Neural cell (in vitro differentiated cells): ENCODE measurements around the gene ARFGAP1. TPM values are rescaled to one million over a fixed set of nuclear protein-coding genes. Genes with fewer than 3 reads are reported as not detected.

Experiments used
- H2AFZ ChIP-seq: fragments of 200-600, 300-800 bp; sonication (generic), shearing (Covaris generic); 2 replicates; pipeline ENCODE4 v1.6.0; 2014; ENCODE audit warnings: low read depth, mild to moderate bottlenecking, antibody characterized with exemption, low read length, moderate library complexity
- H3F3A ChIP-seq: fragments of 200-600 bp; shearing (Covaris generic); 2 replicates; pipeline ENCODE4 v1.6.1; 2016; ENCODE audit warnings: mild to moderate bottlenecking, moderate library complexity, mixed read lengths, antibody characterized with exemption, low read length; ENCODE audit not compliant: insufficient read depth, poor library complexity, severe bottlenecking
- H3K27ac ChIP-seq: fragments of 200-600, 300-800 bp; sonication (generic), shearing (Covaris generic); 2 replicates; pipeline ENCODE4 v1.5.1; 2014; ENCODE audit warnings: mild to moderate bottlenecking, low read length, moderate library complexity
- H3K27me3 ChIP-seq: fragments of 300-800, 200-600 bp; sonication (generic), shearing (Covaris generic); 2 replicates; pipeline ENCODE4 v1.6.0; 2014; ENCODE audit warnings: mild to moderate bottlenecking, low read depth, low read length, moderate library complexity; ENCODE audit not compliant: insufficient read depth
- H3K36me3 ChIP-seq: fragments of 300-800, 200-600 bp; sonication (generic), shearing (Covaris generic); 2 replicates; pipeline ENCODE4 v1.5.1; 2014; ENCODE audit warnings: mild to moderate bottlenecking, antibody characterized with exemption, low read length, moderate library complexity; ENCODE audit not compliant: insufficient read depth
- H3K4me2 ChIP-seq: fragments of 300-800, 200-600 bp; sonication (generic), shearing (Covaris generic); 2 replicates; pipeline ENCODE4 v1.6.0; 2014; ENCODE audit warnings: mild to moderate bottlenecking, low read length
- H3K4me3 ChIP-seq: fragments of 300-800, 200-600 bp; sonication (generic), shearing (Covaris generic); 2 replicates; pipeline ENCODE4 v1.5.1; 2014; ENCODE audit warnings: mild to moderate bottlenecking, low read length, moderate library complexity
- H3K79me2 ChIP-seq: fragments of 200-600 bp; shearing (Covaris generic); replicated peaks from 2 replicates; pipeline ENCODE4 v1.6.0; 2014; ENCODE audit warnings: mild to moderate bottlenecking, low read length, moderate library complexity; ENCODE audit not compliant: insufficient read depth
- H3K9ac ChIP-seq: fragments of 300-800, 200-600 bp; sonication (generic), shearing (Covaris generic); 2 replicates; pipeline ENCODE4 v1.6.1; 2016; ENCODE audit warnings: mild to moderate bottlenecking, low read length, mixed read lengths
- H3K9me2 ChIP-seq: fragments of 200-600 bp; shearing (Covaris generic); 2 replicates; pipeline ENCODE4 v1.6.1; 2016; ENCODE audit warnings: mild to moderate bottlenecking, low read length, mixed read lengths; ENCODE audit not compliant: insufficient read depth
- H3K9me3 ChIP-seq: fragments of 200-600, 300-800 bp; sonication (generic), shearing (Covaris generic); 2 replicates; pipeline ENCODE4 v1.6.1; 2016; ENCODE audit warnings: mild to moderate bottlenecking, mixed run types, low read length, moderate library complexity, mixed read lengths
- H4K20me1 ChIP-seq: fragments of 200-600 bp; shearing (Covaris generic); 2 replicates; pipeline ENCODE4 v1.6.1; 2016; ENCODE audit warnings: mild to moderate bottlenecking, mixed run types; ENCODE audit not compliant: insufficient read depth
- CTCF ChIP-seq: fragments of 450-650 bp; IDR thresholded peaks from 2 replicates; pipeline ENCODE4 v1.5.1; 2014; ENCODE audit warnings: antibody characterized with exemption, mild to moderate bottlenecking, moderate library complexity; ENCODE audit not compliant: poor library complexity, severe bottlenecking
- EP300 ChIP-seq: fragments of 450-650 bp; conservative IDR thresholded peaks from 2 replicates; pipeline ENCODE4 v1.6.1; 2014; ENCODE audit warnings: antibody characterized with exemption, mild to moderate bottlenecking, moderate library complexity; ENCODE audit not compliant: poor library complexity, severe bottlenecking
- EZH2 ChIP-seq: fragments of 200-600, 300-800 bp; shearing (Covaris generic), sonication (generic); IDR thresholded peaks from 2 replicates; pipeline ENCODE4 v1.6.1; 2014; ENCODE audit warnings: antibody characterized with exemption, low read length, borderline replicate concordance, mild to moderate bottlenecking; ENCODE audit not compliant: insufficient read depth, poor library complexity, severe bottlenecking
- MXI1 ChIP-seq: fragments of 450-650 bp; conservative IDR thresholded peaks from 2 replicates; pipeline ENCODE4 v1.6.1; 2014; ENCODE audit warnings: antibody characterized with exemption, mild to moderate bottlenecking; ENCODE audit not compliant: poor library complexity, severe bottlenecking
- POLR2AphosphoS5 ChIP-seq: IDR thresholded peaks from 2 replicates; pipeline ENCODE4 v1.6.1; 2012
- RAD21 ChIP-seq: fragments of 450-650 bp; conservative IDR thresholded peaks from 2 replicates; pipeline ENCODE4 v1.6.1; 2014; ENCODE audit warnings: antibody characterized with exemption, mild to moderate bottlenecking, moderate library complexity
- SMC3 ChIP-seq: fragments of 450-650 bp; conservative IDR thresholded peaks from 2 replicates; pipeline ENCODE4 v1.6.1; 2014; ENCODE audit warnings: antibody characterized with exemption, mild to moderate bottlenecking, moderate library complexity; ENCODE audit not compliant: poor library complexity
- TAF1 ChIP-seq: IDR thresholded peaks from 2 replicates; pipeline ENCODE4 v1.6.1; 2012; ENCODE audit warnings: low read depth
- polyA plus RNA-seq: library from polyadenylated mRNA; depleted of rRNA; stranded (reverse); fragments of >200 nt; gene quantifications from 2 replicates; pipeline ENCODE4 v1.2.3, GENCODE V29; 2014
- TF ChIP-seq, protein P1 (sequence below): IDR thresholded peaks from 2 replicates; pipeline ENCODE4 v1.6.1; 2012; ENCODE audit warnings: borderline replicate concordance

ARFGAP1 gene
- polyA plus RNA-seq, 1 donor from 2014 or later, result 70.2 TPM

DNA sequence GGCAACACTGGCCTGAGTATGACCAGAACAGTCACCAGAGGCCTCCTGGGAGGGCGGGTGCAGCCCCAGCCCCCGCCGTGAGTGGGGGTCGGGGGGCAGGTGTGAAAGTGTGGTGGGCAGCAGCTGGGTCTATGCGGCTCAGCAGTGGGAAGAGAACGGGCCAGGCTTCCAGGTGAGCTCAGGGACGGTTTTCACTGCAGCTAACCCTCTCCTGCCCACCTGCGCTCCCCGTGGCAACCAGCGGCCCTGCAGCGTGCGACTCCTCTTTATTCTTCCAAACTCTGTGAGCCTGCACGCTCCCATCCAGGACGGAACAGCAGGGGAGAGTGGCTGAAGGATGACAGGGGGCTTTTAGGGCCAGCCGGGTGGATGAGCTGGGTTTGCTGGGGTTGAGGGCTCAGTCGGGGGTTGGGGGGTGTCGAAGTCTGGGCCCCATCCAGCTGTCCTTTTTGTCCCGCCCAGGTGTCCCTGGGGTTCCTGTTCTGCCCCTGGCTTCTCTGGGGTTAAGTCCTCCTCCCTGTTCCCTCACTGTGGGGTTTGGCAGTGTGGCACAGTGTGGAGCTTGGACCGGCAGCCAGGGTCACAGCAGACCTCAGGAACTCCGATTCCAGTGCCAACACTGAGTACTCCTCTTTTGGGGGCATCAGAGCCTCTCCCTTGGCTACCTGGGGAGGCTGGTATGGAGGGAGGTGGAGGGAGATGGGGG is 37.8 kb upstream of the ARFGAP1 start:
- H3K4me3 ChIP-seq, result no peak overlapping the region
- no peak overlapping the region for H3K27ac ChIP-seq
- no peaks in the 10 kb centered on the region for H3K9me3 ChIP-seq
- H3K27me3 ChIP-seq, result no peaks in the 10 kb centered on the region
- H3K36me3 ChIP-seq, result no peaks in the 10 kb centered on the region
- no peaks in the 10 kb centered on the region for H3K79me2 ChIP-seq
- no peak overlapping the region for H2AFZ ChIP-seq
- no peak overlapping the region for H3K4me2 ChIP-seq
- TF ChIP-seq, protein P1, sequence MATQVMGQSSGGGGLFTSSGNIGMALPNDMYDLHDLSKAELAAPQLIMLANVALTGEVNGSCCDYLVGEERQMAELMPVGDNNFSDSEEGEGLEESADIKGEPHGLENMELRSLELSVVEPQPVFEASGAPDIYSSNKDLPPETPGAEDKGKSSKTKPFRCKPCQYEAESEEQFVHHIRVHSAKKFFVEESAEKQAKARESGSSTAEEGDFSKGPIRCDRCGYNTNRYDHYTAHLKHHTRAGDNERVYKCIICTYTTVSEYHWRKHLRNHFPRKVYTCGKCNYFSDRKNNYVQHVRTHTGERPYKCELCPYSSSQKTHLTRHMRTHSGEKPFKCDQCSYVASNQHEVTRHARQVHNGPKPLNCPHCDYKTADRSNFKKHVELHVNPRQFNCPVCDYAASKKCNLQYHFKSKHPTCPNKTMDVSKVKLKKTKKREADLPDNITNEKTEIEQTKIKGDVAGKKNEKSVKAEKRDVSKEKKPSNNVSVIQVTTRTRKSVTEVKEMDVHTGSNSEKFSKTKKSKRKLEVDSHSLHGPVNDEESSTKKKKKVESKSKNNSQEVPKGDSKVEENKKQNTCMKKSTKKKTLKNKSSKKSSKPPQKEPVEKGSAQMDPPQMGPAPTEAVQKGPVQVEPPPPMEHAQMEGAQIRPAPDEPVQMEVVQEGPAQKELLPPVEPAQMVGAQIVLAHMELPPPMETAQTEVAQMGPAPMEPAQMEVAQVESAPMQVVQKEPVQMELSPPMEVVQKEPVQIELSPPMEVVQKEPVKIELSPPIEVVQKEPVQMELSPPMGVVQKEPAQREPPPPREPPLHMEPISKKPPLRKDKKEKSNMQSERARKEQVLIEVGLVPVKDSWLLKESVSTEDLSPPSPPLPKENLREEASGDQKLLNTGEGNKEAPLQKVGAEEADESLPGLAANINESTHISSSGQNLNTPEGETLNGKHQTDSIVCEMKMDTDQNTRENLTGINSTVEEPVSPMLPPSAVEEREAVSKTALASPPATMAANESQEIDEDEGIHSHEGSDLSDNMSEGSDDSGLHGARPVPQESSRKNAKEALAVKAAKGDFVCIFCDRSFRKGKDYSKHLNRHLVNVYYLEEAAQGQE, result no peak
- TF ChIP-seq TAF1 (no peak), RAD21 (peak; percentile 50), EP300 (no peak), POLR2AphosphoS5 (no peak), EZH2 (no peak), SMC3 (peak; percentile 48), CTCF (peak; percentile 75), MXI1 (no peak)
- no peaks in the 10 kb centered on the region for H3F3A ChIP-seq
- H3K9me2 ChIP-seq, result no peaks in the 10 kb centered on the region
- H3K9ac ChIP-seq, result peak overlapping the region; percentile 41
- no peaks in the 10 kb centered on the region for H4K20me1 ChIP-seq

DNA sequence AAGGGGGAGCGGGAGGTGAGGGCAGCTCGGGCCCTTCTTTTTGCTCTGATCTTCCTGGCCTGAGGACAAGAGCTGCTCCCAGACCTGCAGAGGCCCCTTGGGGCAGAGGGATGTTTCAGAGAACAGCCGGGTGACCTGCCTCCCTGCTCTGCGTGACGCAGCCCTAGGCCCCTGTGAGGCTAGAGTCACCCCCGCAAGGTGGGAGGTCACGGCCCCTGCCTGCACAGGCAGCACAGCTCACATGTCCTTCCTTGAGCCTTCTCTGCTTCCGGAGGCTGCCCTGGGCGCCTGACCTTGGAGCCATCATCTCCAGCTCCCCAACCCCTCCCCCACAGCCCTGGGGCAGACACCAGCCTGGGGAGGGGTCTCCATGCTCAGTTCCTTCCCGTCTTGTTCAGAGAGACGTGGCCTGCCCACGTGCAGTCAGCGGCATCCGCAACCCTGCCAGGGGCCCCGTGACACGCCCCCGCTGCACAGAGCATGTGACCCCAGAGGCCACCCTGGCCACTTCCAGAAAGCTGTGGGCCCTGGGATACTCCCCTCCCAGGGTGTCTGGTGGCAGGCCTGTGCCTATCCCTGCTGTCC is 37.1 kb upstream of the ARFGAP1 start, which contains the start of gene BIRC7:
Gene BIRC7, plus strand, starts transcription at position 507 of the 585 bp plus-strand sequence. CDS start 192 bp downstream, outside the sequence.
- no peaks in the 10 kb centered on the region for H3K36me3 ChIP-seq
- no peaks in the 10 kb centered on the region for H3K27me3 ChIP-seq
- no peak within 1 kb of the TSS for H3K9ac ChIP-seq
- TF ChIP-seq TAF1, result no peak
- TF ChIP-seq POLR2AphosphoS5, result no peak
- TF ChIP-seq, protein P1, result no peak
- TF ChIP-seq EZH2, result no peak
- no peak for TF ChIP-seq SMC3
- no peak for TF ChIP-seq CTCF
- no peak for TF ChIP-seq EP300
- no peak for TF ChIP-seq MXI1
- H3K9me2 ChIP-seq, result no peaks in the 10 kb centered on the region
- no peak within 1 kb of the TSS for H2AFZ ChIP-seq
- H3K27ac ChIP-seq, result no peak within 1 kb of the TSS
- no peak within 1 kb of the TSS for H3K4me3 ChIP-seq
- H4K20me1 ChIP-seq, result no peaks in the 10 kb centered on the region
- H3K9me3 ChIP-seq, result no peaks in the 10 kb centered on the region
- no peaks in the 10 kb centered on the region for H3K79me2 ChIP-seq
- no peaks in the 10 kb centered on the region for H3F3A ChIP-seq
- no peak within 1 kb of the TSS for H3K4me2 ChIP-seq
